GM12878 (cell line): Measurements from ENCODE around the gene SLC6A1. TPM values are rescaled to one million over a fixed set of nuclear protein-coding genes. Genes with fewer than 3 reads are reported as not detected.

ENCODE experiments used
- ATAC-seq: fragments of 200-7000 bp; cut with Tn5 transposase; 3 replicates; pipeline ENCODE4 v1.9.1; 2020; ENCODE audit warnings: mild to moderate bottlenecking, moderate library complexity
- BruUV-seq: library from RNA; stranded (reverse); fragments of 400-500 nt; replicated peaks from 2 replicates; lab custom pipeline; 2021; lab: Mats Ljungman, UMichigan
- CTCF ChIA-PET: fragments of 300-600 bp; sonication (Branson Sonifier 250); formaldehyde crosslinking; extraction: SDS; loops from one replicate; lab custom pipeline; 2021; ENCODE audit warnings: inconsistent platforms; lab: Yijun Ruan, JAX
- POLR2A ChIA-PET: fragments of 350-600 bp; formaldehyde crosslinking; extraction: SDS; loops from one replicate; lab custom pipeline; 2021; ENCODE audit warnings: inconsistent platforms; lab: Charles Lee
- RAD21 ChIA-PET: fragments of 300-600 bp; sonication (Branson Sonifier 250); formaldehyde crosslinking; loops from one replicate; lab custom pipeline; 2023; ENCODE audit warnings: antibody characterized with exemption; ENCODE audit not compliant: unreplicated experiment; lab: Charles Lee
- SMC1A ChIA-PET: fragments of 300-600 bp; sonication (Branson Sonifier 250); formaldehyde crosslinking; loops from one replicate; lab custom pipeline; 2023; ENCODE audit not compliant: unreplicated experiment, uncharacterized antibody; lab: Charles Lee
- DNase-seq: peaks from one replicate; pipeline ENCODE4 v3.0.0-alpha.2; 2011; ENCODE audit warnings: low read depth, low spot score
- FAIRE-seq: peaks from 3 replicates; lab custom pipeline; 2011; peaks lifted over from hg19 to GRCh38; lab: Jason Lieb, UNC
- H2AFZ ChIP-seq: 2 replicates; pipeline ENCODE4 v1.6.0; 2011; ENCODE audit warnings: low read depth, low read length, control low read depth; ENCODE audit not compliant: control insufficient read depth
- H3K27ac ChIP-seq: 2 replicates; pipeline ENCODE4 v1.5.1; 2011; ENCODE audit warnings: control low read depth; ENCODE audit not compliant: control insufficient read depth, insufficient read depth
- H3K27me3 ChIP-seq, 2 experiments: replicated peaks in 1 of 2; 2 replicates each; pipeline versions ENCODE4 v1.6.0 to v1.6.1; 2011; ENCODE audit warnings: low read length in 1 of 2; ENCODE audit not compliant: control insufficient read depth in 2 of 2, insufficient read depth in 2 of 2
- H3K36me3 ChIP-seq, 2 experiments: 2 replicates each; pipeline ENCODE4 v1.5.1; 2011; ENCODE audit warnings: low read length in 1 of 2; ENCODE audit not compliant: control insufficient read depth in 2 of 2, insufficient read depth in 2 of 2
- H3K4me1 ChIP-seq: 2 replicates; pipeline ENCODE4 v1.6.1; 2011; ENCODE audit warnings: mild to moderate bottlenecking, low read length, moderate library complexity, mixed read lengths; ENCODE audit not compliant: control insufficient read depth, insufficient read depth
- H3K4me2 ChIP-seq: 2 replicates; pipeline ENCODE4 v1.6.0; 2011; ENCODE audit warnings: control low read depth; ENCODE audit not compliant: control insufficient read depth, insufficient read depth
- H3K4me3 ChIP-seq: fragments of 200-600 bp; sonication (generic); 2 replicates; pipeline ENCODE4 v1.5.1; 2016
- H3K79me2 ChIP-seq: 2 replicates; pipeline ENCODE4 v1.6.0; 2011; ENCODE audit warnings: low read length; ENCODE audit not compliant: control insufficient read depth, insufficient read depth
- H3K9ac ChIP-seq: 2 replicates; pipeline ENCODE4 v1.8.0; 2011; ENCODE audit warnings: low read length, control low read depth, mixed read lengths; ENCODE audit not compliant: control insufficient read depth, insufficient read depth
- H3K9me3 ChIP-seq: replicated peaks from 3 replicates; pipeline ENCODE4 v1.5.1; 2011; ENCODE audit warnings: mild to moderate bottlenecking, low read length; ENCODE audit not compliant: control insufficient read depth, insufficient read depth
- H4K20me1 ChIP-seq: 2 replicates; pipeline ENCODE4 v1.6.0; 2011; ENCODE audit not compliant: control insufficient read depth, insufficient read depth
- BACH1 ChIP-seq: fragments of 450-650 bp; IDR thresholded peaks from 2 replicates; pipeline ENCODE4 v1.6.1; 2017; ENCODE audit warnings: mild to moderate bottlenecking, borderline replicate concordance
- ETV6 ChIP-seq, 2 experiments: fragments of 450-650 bp in 1 of 2; IDR thresholded peaks in 1 of 2; conservative IDR thresholded peaks in 1 of 2; 2 replicates each; pipeline ENCODE4 v1.6.1; 2014; ENCODE audit warnings: antibody characterized with exemption in 1 of 2, borderline replicate concordance in 1 of 2, low read depth in 1 of 2, mild to moderate bottlenecking in 1 of 2, moderate library complexity in 1 of 2
- GABPA ChIP-seq: IDR thresholded peaks from 2 replicates; pipeline ENCODE4 v1.6.1; 2014; ENCODE audit warnings: antibody characterized with exemption, low read depth, mild to moderate bottlenecking, inconsistent platforms
- HDGF ChIP-seq: fragments of 450-650 bp; IDR thresholded peaks from 2 replicates; pipeline ENCODE4 v1.6.1; 2016; ENCODE audit warnings: antibody characterized with exemption
- HSF1 ChIP-seq: fragments of 150-350 bp; IDR thresholded peaks from 2 replicates; pipeline ENCODE4 v1.6.1; 2014; ENCODE audit warnings: mild to moderate bottlenecking, low read depth, low read length
- IRF4 ChIP-seq: IDR thresholded peaks from 2 replicates; pipeline ENCODE4 v1.6.1; 2011; ENCODE audit warnings: low read depth, low read length
- MYC ChIP-seq: IDR thresholded peaks from 2 replicates; pipeline ENCODE4 v1.6.1; 2011; ENCODE audit warnings: mild to moderate bottlenecking, low read length, moderate library complexity, inconsistent platforms; ENCODE audit not compliant: insufficient read depth, insufficient replicate concordance, insufficient read length, severe bottlenecking
- NFXL1 ChIP-seq: fragments of 450-650 bp; IDR thresholded peaks from 2 replicates; pipeline ENCODE4 v1.6.1; 2017; ENCODE audit warnings: antibody characterized with exemption, mild to moderate bottlenecking, borderline replicate concordance
- NR2C2 ChIP-seq: IDR thresholded peaks from 2 replicates; pipeline ENCODE4 v1.6.1; 2011; ENCODE audit warnings: borderline replicate concordance, low read depth; ENCODE audit not compliant: control insufficient read depth, insufficient read length
- PAX5 ChIP-seq: IDR thresholded peaks from 2 replicates; pipeline ENCODE4 v1.6.1; 2011; ENCODE audit warnings: low read depth, low read length, borderline replicate concordance
- RAD21 ChIP-seq: IDR thresholded peaks from 2 replicates; pipeline ENCODE4 v1.6.1; 2011; ENCODE audit warnings: mild to moderate bottlenecking, low read depth, low read length, moderate library complexity; ENCODE audit not compliant: insufficient read depth
- RELB ChIP-seq: fragments of 450-650 bp; IDR thresholded peaks from 2 replicates; pipeline ENCODE4 v1.6.1; 2017; ENCODE audit warnings: low read depth, mild to moderate bottlenecking, moderate library complexity
- SMAD5 ChIP-seq: IDR thresholded peaks from 2 replicates; pipeline ENCODE4 v1.6.1; 2016; ENCODE audit warnings: antibody characterized with exemption, low read depth
- SREBF1 ChIP-seq: IDR thresholded peaks from 2 replicates; pipeline ENCODE4 v1.6.1; 2012; ENCODE audit warnings: mild to moderate bottlenecking, low read length
- TCF3 ChIP-seq: IDR thresholded peaks from 2 replicates; pipeline ENCODE4 v1.6.1; 2012; ENCODE audit warnings: low read depth, mild to moderate bottlenecking, low read length, borderline replicate concordance; ENCODE audit not compliant: insufficient read depth
- ZZZ3 ChIP-seq: IDR thresholded peaks from 2 replicates; pipeline ENCODE4 v1.6.1; 2011; ENCODE audit warnings: low read depth; ENCODE audit not compliant: control insufficient read depth, insufficient read length
- WGBS: methylation state at CpG from one replicate; pipeline ENCODE4 v1.1.6; 2016; ENCODE audit warnings: low lambda C conversion rate; ENCODE audit not compliant: insufficient replicate concordance, insufficient coverage; ENCODE audit errors: missing lambda C conversion rate; 5-methylcytosine and 5-hydroxymethylcytosine counted together
- in situ Hi-C: fragments of 300-500 bp; cut with MboI; formaldehyde crosslinking; loops from 9 replicates; pipeline ENCODE4 v1.14.3; 2018; ENCODE audit warnings: mixed read lengths
- intact Hi-C: fragments of 100-400 bp; cut with micrococcal nuclease; formaldehyde crosslinking; loops from one replicate; pipeline ENCODE4 v1.14.2; 2022; ENCODE audit not compliant: unreplicated experiment
- polyA plus RNA-seq, 11 experiments: library from polyadenylated mRNA; depleted of rRNA in 4 of 11; unstranded in 6 of 11; stranded (reverse) in 5 of 11; fragments of >200 nt; fragmentation: Nextera tagmentation in 4 of 11; fragmentation: Illumina TruSeq in 1 of 11; extraction: Ambion mirVana in 4 of 11; extraction: Trizol in 1 of 11; gene quantifications; 1 replicate in 1 of 11; 2 replicates in 10 of 11; pipeline versions ENCODE4 v1.2.1 to v1.2.3, GENCODE V29; 2011 to 2016; ENCODE audit warnings: inconsistent platforms in 2 of 11, missing spikeins in 2 of 11, low read depth in 1 of 11
- total RNA-seq, 4 experiments: library from RNA; depleted of rRNA in 3 of 4; stranded (reverse); fragments of >200 nt in 3 of 4; fragmentation: Illumina TruSeq in 1 of 4; extraction: Trizol in 1 of 4; gene quantifications; 2 replicates each; pipeline versions ENCODE4 v1.2.1 to v1.2.3, GENCODE V29; 2013 to 2021
- TF ChIP-seq, protein P1 (sequence below): fragments of 450-650 bp; IDR thresholded peaks from 2 replicates; pipeline ENCODE4 v1.6.1; 2017; ENCODE audit warnings: antibody characterized with exemption, mild to moderate bottlenecking, moderate library complexity

The SLC6A1 gene
- total and polyA plus RNA-seq, 10 of the 15 experiments (the other 5 are each of a cell fraction or from before 2014, with no cell fraction given): not detected

DNA sequence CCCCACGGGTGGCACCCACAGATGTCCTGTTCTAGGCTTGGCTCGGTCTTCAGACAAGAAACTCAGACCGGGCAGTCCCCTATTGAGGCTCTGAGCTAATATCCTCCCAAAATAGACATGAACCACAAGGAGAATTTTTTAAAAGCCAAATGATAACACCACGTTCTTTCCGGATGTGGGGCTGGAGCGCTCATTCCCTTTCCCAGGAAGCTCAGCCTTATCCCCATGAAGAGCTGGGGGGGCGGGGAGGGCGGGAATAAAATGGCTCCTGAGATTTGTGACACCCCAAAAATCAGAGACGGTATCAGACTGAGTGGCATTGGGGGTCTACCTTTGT, 1.1 kb downstream of the SLC6A1 start (continued):
- no peak for TF ChIP-seq HSF1
- no peak for TF ChIP-seq SREBF1
- no peak for TF ChIP-seq ZZZ3
- no peak for TF ChIP-seq NR2C2

DNA sequence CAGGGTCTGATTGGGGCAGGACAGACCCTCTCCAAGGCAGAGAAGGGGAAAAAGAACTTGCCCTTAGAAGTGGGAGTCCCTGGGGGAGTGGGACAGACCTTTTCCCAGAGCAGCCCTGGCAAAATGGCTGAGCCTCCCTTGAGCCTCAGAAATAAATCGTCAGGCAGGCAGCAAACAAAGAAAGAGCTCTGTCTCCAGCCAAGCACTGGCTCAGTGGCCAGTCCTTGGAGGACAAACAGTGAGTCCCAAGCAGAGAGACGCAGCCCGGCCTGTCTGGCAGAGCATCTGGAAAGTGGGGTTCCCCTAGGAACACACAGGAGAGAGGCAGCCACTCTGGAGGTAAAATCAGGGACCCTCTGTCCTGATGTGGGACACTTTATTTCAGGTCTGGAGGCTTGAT, 1.8 kb downstream of the SLC6A1 start:
- Histone ChIP-seq H3K9me3 (no peaks in the 10 kb centered on the region), H3K4me1 (no peaks in the 10 kb centered on the region), H3K27me3 (peaks cover 1 to 5% of the 10 kb centered on the region in 2 experiments; a peak in 3 of 4 replicates), H4K20me1 (no peaks in the 10 kb centered on the region), H3K9ac (no peak overlapping the region), H3K79me2 (no peaks in the 10 kb centered on the region), H3K27ac (no peak overlapping the region), H3K4me2 (no peak overlapping the region), H3K4me3 (no peak overlapping the region), H2AFZ (no peak overlapping the region), H3K36me3 (no peaks in the 10 kb centered on the region)
- no peak for ATAC-seq
- no peak for FAIRE-seq
- intact Hi-C loops: no loop called here
- BruUV-seq: no TSS peak
- ChIA-PET SMC1A (no interaction called here), RAD21 (no interaction called here), POLR2A (no interaction called here), CTCF (no interaction called here)
- in situ Hi-C loops: no loop called here
- no peak for DNase-seq
- 2% methylated on average over 3 of the region's 3 CpGs for WGBS
- no peak for TF ChIP-seq RELB
- TF ChIP-seq PAX5: no peak
- no peak for TF ChIP-seq MYC
- TF ChIP-seq HDGF: no peak
- TF ChIP-seq NFXL1: no peak
- TF ChIP-seq IRF4: no peak
- TF ChIP-seq, protein P1, sequence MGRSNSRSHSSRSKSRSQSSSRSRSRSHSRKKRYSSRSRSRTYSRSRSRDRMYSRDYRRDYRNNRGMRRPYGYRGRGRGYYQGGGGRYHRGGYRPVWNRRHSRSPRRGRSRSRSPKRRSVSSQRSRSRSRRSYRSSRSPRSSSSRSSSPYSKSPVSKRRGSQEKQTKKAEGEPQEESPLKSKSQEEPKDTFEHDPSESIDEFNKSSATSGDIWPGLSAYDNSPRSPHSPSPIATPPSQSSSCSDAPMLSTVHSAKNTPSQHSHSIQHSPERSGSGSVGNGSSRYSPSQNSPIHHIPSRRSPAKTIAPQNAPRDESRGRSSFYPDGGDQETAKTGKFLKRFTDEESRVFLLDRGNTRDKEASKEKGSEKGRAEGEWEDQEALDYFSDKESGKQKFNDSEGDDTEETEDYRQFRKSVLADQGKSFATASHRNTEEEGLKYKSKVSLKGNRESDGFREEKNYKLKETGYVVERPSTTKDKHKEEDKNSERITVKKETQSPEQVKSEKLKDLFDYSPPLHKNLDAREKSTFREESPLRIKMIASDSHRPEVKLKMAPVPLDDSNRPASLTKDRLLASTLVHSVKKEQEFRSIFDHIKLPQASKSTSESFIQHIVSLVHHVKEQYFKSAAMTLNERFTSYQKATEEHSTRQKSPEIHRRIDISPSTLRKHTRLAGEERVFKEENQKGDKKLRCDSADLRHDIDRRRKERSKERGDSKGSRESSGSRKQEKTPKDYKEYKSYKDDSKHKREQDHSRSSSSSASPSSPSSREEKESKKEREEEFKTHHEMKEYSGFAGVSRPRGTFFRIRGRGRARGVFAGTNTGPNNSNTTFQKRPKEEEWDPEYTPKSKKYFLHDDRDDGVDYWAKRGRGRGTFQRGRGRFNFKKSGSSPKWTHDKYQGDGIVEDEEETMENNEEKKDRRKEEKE: no peak
- no peak for TF ChIP-seq TCF3
- TF ChIP-seq ETV6 (conservative IDR thresholded peaks at IDR 0.05 in 1 of 2, IDR thresholded peaks at IDR 0.05 in 1 of 2; ENCODE audit: borderline replicate concordance in 1 of 2, low read depth in 1 of 2): no peak
- no peak for TF ChIP-seq SMAD5
- no peak for TF ChIP-seq GABPA
- no peak for TF ChIP-seq BACH1
- no peak for TF ChIP-seq RAD21
